Dedifferentiated amniotic fluid mesenchymal stem cell (primary cell): ENCODE results near the gene CEACAM3.

Experiments
- DNase-seq: peaks from one replicate; pipeline ENCODE4 v3.0.0-alpha.2; 2016; ENCODE audit errors: extremely low spot score

Gene CEACAM3

DNA sequence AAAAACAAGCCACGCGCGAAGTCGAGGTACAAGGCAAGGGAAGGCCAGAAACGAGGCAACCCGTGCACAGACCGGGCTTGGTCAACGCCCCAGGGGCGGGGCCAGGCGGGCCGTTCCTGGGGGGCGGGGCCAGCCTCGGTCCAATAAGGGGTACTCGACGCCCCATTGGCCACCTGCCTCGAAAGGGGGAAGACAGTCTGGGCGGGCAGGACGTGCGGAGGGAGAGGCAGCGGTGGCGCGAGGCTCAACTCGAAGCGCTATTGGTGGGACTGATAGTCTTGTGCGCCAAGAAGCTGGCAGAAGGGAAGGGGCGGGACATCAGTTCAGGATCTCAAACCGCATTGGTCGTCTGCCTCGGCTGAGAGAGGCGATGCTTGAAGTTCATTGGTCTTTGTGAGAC, 48.2 kb downstream of the CEACAM3 start, which contains the start of gene LYPD4:
TSS of gene LYPD4 (minus strand) at position 83 of the 400 bp plus-strand sequence. CDS start 5,398 bp downstream, outside the sequence.
- DNase-seq = no peak

DNA sequence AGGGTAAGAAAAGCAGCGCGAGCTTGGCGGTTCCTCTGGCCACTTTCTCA, 48.4 kb downstream of the CEACAM3 start, which contains the start of gene DMRTC2:
TSS of gene DMRTC2 (plus strand) at position 42 of the 50 bp plus-strand sequence. CDS start 2,387 bp downstream, outside the sequence.
- no peak for DNase-seq

DNA sequence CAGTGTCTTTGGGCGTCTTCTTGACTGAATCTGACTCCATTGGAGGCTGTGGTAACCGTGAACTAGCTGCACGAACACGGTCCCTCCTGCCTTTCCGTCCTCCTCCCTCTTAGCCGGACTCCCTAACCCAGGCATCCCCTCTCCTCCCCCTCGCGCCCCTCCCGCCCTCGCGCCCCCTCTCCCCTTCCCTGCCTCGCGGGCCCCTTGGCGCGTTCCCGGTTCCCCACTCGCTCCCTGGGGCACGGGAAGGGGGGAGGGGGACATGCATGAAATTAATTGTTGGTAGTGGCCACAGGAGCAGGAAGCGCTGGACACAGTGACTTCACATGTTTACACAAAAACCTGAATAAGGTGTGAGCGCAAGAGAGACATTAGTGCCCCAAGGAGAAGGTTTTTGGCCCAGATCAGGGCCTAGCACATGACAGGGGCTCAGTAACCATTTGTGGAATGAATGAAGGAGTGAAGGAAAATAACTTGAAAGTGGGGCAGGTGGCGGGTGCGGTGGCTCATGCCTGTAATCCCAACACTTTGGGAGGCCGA, 48.7 kb downstream of the CEACAM3 start:
- DNase-seq = no peak

DNA sequence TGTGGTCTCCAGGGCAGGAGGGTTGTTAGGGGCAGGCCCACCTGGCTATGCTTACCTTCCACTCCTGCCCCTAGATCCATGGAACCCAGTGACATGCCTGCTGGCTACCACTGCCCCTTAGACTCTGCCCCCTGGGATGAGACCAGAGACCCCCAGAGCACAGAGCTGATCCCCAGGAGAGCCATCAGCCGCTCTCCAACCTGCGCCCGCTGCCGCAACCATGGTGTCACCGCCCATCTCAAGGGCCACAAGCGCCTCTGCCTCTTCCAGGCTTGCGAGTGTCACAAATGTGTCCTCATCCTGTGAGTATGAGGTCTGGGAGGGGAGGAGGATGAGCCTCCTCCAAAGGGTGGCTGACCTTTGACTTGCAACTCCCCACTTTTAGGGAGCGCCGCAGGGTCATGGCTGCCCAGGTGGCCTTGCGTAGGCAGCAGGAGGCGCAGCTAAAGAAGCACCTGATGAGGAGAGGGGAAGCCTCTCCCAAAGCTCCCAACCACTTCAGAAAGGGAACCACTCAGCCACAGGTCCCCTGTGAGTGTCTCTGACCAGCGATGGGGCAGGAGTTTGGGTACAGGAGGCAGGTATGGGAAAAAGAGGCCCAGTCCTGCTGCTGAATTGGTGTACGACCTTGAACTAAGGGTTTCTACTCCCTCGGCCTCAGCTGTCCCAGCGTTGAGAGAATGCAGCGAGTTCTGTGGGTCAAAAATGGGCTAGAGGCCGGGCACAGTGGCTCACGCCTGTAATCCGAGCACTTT, 51.1 kb downstream of the CEACAM3 start:
- DNase-seq = no peak

DNA sequence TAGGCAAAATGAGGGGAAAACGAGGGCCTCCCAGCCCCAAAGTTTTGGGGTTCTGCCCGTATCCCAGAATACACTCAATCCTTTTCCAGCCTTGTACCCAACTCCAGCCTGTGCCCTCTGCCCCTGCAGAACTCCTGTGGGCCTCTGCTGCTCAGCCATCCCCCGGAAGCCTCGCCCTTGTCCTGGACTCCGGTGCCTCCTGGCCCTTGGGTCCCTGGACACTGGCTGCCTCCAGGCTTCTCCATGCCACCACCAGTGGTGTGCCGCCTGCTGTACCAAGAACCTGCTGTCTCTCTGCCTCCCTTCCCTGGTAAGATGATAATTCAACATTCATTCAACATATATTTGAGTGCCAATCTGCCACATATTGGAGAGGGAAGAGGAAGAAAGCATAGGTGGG, 52.3 kb downstream of the CEACAM3 start:
- DNase-seq = no peak

DNA sequence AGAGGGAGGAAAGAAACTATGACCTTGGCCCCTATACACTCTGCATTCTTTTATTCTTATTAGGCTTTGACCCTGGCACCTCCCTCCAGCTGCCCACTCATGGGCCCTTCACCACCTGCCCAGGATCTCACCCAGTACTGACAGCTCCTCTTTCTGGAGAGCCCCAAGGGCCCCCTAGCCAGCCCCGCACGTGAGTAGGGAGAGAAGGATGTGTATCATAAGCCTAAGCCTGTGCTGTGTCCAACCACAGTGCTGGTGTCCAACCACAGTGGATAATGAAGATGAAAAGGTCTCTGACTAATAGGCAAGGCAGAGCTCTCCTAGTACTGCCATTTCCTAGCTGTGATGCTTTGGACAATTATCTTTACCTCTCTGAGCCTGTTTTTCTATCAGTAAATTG, 52.7 kb downstream of the CEACAM3 start:
- DNase-seq = no peak

DNA sequence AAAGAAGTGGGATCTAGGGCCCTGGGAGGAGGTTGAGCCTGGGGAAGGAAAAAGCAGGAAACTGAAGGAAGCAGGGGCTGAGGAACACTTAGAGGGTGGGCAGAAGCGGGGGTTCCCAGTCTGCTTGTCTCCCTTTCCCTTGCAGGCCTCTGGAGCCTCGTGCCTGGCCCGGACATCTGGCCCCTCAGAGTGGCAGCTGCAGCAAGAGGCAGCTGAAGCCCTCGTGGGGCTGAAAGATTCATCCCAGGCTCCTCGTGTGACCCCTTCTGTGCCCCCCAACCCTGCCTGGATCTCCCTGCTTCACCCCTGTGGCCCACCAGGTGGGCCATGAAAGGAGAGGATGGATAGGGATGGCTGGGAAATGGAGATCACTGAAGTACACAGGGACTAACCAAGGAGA, 54.0 kb downstream of the CEACAM3 start:
- no peak for DNase-seq

DNA sequence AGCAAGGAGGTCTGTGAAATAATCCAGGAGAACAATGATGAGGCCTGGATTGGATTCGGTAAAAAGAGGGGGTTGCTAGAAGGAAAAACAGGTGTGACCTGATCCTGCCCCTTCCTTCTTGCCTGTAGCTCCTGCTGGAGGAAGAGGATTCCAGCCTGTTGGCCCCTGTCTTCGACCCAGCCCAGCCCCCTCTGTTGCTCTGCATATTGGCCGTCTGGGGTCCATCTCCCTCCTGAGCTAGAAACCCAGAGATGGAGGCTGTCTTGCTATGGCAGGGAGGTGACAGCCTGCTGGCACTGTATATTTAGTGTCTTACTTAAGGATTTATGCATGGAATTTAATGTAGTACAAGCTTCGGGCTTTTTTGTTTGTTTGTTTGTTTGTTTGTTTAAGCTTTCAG, 55.1 kb downstream of the CEACAM3 start:
- DNase-seq = no peak

DNA sequence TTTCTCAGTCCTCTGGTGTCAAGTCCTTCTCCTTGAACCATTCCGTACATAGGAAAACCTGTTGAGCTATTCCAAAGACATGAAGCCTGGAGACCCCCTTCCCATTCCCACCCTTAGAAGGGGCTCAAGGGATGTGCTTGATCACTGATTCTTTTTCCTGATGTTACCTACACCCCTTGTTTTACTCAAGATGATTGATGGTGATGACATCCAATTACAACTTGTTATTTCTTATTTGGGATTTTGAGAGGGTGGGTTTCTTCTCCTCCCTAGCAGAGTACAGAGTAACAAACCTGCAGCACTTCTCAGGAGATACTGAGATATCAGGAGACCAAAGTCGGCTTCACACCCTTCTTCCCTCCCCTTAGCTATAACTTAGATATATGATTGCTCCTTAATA, 57.0 kb downstream of the CEACAM3 start:
- DNase-seq = no peak

DNA sequence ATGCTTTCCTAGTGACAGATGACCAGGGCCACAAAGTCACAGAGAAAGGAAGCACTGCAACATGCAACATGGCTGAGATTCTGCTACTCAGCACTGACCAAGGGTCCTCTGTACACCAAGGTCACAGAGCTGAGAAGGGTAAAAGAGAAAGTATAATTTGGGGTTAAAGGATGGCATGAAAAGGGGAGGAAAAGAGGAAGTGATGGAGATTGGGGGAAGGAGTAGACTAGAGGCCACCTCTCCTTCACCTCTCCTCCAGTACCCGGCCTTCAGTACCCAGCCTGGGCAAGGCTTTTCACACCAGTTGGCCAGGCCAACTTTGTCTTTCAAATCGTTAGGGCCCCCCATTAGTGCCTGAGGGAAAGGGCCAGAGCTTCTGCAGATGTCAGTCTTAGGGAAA, 57.4 kb downstream of the CEACAM3 start:
- no peak for DNase-seq

DNA sequence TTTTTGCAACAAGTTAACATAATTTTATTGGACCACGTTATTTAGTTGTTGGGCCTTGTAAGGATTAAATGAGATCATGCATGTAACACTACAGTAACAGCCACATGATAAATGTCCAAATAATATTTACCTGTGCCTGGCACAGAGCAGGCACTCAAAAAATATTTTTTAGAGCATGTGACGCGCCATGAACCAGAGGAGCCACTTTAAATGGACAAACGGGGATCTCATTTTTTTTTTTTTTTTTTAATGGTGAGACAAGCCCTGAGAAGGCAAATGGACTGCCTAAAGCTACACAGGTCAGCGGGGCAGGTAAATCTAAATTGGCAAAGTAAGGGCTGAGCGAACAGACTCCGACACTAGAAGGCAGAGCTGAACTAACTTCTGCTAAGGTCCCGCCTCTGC, 62.8 kb downstream of the CEACAM3 start:
- DNase-seq = no peak

DNA sequence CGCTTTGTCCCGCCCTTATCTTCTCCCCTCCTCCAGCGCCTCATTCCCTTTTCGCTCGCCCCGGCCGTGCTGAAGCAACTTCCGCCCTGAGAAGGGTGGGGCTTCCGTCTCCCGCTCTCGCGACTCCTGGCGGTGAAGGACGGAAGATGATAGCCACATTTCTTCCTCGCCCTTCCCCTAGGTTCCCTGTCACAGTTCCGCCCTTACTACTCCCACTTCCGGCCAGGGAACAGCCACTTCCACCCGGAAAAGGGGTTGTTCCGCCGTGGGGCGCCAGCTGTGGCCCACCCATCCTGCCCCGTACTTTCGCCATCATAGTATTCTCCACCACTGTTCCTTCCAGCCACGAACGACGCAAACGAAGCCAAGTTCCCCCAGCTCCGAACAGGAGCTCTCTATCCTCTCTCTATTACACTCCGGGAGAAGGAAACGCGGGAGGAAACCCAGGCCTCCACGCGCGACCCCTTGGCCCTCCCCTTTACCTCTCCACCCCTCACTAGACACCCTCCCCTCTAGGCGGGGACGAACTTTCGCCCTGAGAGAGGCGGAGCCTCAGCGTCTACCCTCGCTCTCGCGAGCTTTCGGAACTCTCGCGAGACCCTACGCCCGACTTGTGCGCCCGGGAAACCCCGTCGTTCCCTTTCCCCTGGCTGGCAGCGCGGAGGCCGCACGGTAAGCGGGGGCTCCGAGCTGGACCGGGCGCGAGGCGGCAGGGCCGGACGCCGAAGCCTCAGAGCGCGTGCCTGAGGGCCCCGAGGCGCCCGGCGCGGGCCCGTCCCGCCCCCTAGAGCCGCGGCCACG, 63.4 kb downstream of the CEACAM3 start, which contains the start of gene RPS19:
TSS of gene RPS19 (plus strand) at position 638 of the 801 bp plus-strand sequence. CDS start 520 bp downstream, outside the sequence.
- DNase-seq = peak; percentile 99

DNA sequence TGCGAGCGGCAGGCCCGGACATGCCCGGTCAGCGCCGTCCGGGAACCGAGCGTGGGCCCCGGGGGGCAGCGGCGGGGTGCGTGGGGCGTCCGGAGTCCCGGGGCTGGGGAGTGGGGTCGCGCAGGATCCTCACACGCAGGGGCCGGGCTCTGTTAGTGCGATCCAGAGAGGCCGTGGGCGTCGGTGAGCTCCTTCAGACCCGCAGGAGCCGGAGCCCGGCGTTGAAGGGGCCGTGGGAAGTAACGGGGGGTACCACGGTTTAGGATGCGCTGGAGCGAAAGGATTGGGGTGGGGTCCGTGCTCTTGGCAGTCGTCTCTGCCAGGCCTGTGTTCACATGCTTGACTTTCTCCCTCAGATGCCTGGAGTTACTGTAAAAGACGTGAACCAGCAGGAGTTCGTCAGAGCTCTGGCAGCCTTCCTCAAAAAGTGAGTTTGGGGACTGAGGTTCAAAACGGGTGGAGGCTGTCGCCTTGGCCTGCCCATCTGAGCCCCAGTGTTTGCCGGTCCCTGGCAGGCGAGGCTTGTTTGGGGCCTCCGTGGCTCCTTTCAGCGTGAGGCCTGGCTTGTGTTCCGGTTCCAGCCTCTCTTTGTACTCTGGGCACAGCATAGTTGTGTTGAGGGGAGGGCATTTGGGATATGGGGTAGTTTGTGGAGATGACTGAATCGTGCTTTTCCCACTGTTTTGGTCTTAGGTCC, 64.2 kb downstream of the CEACAM3 start:
- no peak for DNase-seq
